ENCODE measurements around the gene CERT1. TPM values are rescaled to one million over a fixed set of nuclear protein-coding genes. Genes with fewer than 3 reads are reported as not detected.

The CERT1 gene
- total RNA-seq, 1 experiment from 2014 or later = 30.0 TPM

DNA sequence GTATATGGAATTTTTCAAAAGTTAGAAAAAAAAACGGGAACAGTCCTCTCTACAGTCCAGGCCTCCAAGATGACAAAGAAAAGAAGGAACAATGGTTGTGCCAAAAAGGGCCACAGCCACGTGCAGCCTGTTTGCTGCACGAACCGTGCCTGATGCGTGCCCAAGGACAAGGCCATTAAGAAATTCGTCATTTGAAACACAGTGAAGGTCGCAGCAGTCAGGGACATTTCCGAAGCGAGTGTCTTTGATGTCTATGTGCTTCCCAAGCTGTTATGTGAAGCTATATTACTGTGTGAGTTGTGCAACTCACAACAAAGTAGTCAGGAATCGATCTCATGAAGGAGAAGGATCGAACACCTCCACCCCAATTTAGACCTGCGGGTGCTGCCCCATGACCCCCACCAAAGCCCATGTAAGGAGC, 137.0 kb downstream of the CERT1 start:
- H3K4me3 ChIP-seq (ENCODE audit: low read depth, low read length, poor library complexity, severe bottlenecking) = no peak overlapping the region
- ChIA-PET CTCF (no interaction called here), POLR2A (ENCODE audit: low non-redundant PET) (no interaction called here)
- H3K4me1 ChIP-seq (ENCODE audit: insufficient read depth, low read length, poor library complexity, severe bottlenecking) = no peaks in the 10 kb centered on the region
- H3K27ac ChIP-seq (ENCODE audit: low read depth, low read length, poor library complexity, severe bottlenecking) = no peak overlapping the region
- TF ChIP-seq EZH2 (IDR thresholded peaks at IDR 0.05; ENCODE audit: borderline replicate concordance, low read depth, low read length, poor library complexity, severe bottlenecking) = no peak
- TF ChIP-seq, protein P1, sequence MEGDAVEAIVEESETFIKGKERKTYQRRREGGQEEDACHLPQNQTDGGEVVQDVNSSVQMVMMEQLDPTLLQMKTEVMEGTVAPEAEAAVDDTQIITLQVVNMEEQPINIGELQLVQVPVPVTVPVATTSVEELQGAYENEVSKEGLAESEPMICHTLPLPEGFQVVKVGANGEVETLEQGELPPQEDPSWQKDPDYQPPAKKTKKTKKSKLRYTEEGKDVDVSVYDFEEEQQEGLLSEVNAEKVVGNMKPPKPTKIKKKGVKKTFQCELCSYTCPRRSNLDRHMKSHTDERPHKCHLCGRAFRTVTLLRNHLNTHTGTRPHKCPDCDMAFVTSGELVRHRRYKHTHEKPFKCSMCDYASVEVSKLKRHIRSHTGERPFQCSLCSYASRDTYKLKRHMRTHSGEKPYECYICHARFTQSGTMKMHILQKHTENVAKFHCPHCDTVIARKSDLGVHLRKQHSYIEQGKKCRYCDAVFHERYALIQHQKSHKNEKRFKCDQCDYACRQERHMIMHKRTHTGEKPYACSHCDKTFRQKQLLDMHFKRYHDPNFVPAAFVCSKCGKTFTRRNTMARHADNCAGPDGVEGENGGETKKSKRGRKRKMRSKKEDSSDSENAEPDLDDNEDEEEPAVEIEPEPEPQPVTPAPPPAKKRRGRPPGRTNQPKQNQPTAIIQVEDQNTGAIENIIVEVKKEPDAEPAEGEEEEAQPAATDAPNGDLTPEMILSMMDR (conservative IDR thresholded peaks at IDR 0.05; ENCODE audit: low read depth, low read length) = no peak
- H3K27me3 ChIP-seq (replicated peaks; ENCODE audit: insufficient read depth, low read depth, low read length, poor library complexity) = no peaks in the 10 kb centered on the region
- H3K36me3 ChIP-seq (ENCODE audit: insufficient read depth, low read length, poor library complexity, severe bottlenecking) = no peaks in the 10 kb centered on the region
- BruUV-seq (replicated peaks) = no TSS peak
- no peak for DNase-seq (ENCODE audit: low spot score)
- intact Hi-C loops (cut with micrococcal nuclease; ENCODE audit: unreplicated experiment) = no loop called here
- no peaks in the 10 kb centered on the region for H3K9me3 ChIP-seq (ENCODE audit: low read depth, low read length, poor library complexity, severe bottlenecking)

DNA sequence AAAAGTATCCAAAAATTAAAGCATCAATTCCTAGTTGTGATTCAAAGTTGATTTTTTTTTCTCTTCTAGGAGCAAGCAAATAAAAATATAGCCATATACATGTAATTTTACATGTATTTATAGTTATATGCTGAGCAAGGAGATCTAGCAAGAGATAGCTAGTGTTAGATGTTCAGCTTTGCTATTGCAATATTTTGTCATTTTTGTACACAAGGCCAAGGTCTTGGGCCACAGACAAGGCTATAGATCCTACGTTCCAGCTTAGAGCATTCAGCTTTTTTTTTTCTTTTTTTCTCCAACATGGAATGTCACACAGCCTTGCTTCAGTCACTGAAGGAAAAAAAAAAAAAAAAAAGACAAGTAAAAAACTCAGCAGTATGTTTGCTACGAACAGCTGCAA, 137.6 kb downstream of the CERT1 start:
- H3K9me3 ChIP-seq (ENCODE audit: low read depth, low read length, poor library complexity, severe bottlenecking) = no peaks in the 10 kb centered on the region
- POLR2A ChIA-PET (ENCODE audit: low non-redundant PET) = no interaction called here
- TF ChIP-seq, protein P1 (conservative IDR thresholded peaks at IDR 0.05; ENCODE audit: low read depth, low read length) = no peak
- TF ChIP-seq EZH2 (IDR thresholded peaks at IDR 0.05; ENCODE audit: borderline replicate concordance, low read depth, low read length, poor library complexity, severe bottlenecking) = no peak
- BruUV-seq (replicated peaks) = no TSS peak
- no peaks in the 10 kb centered on the region for H3K36me3 ChIP-seq (ENCODE audit: insufficient read depth, low read length, poor library complexity, severe bottlenecking)
- H3K4me1 ChIP-seq (ENCODE audit: insufficient read depth, low read length, poor library complexity, severe bottlenecking) = no peaks in the 10 kb centered on the region
- no peaks in the 10 kb centered on the region for H3K27me3 ChIP-seq (replicated peaks; ENCODE audit: insufficient read depth, low read depth, low read length, poor library complexity)
- CTCF ChIA-PET = no interaction called here
- DNase-seq (ENCODE audit: low spot score) = no peak
- intact Hi-C loops (cut with micrococcal nuclease; ENCODE audit: unreplicated experiment) = no loop called here
- no peak overlapping the region for H3K4me3 ChIP-seq (ENCODE audit: low read depth, low read length, poor library complexity, severe bottlenecking)
- H3K27ac ChIP-seq (ENCODE audit: low read depth, low read length, poor library complexity, severe bottlenecking) = no peak overlapping the region

DNA sequence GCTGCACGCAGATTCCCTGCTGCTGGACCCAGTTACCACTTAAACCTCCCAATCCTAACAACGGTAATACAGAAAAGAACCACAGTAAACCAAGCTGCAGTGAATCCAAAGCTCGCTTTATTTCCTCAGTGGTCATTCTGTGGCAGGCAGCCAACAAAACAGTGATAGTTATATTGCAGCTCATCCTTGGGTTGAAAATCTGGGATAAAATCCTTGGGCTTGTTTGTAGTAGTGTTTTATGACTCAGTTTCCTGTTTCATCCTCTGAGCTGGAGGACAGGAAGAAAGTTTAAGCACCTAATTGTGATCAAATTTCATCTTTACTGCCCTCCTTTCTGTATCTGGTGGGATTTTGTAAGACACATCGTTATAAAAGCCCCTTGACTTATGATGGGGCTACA, 143.0 kb downstream of the CERT1 start:
- DNase-seq (ENCODE audit: low spot score) = no peak
- CTCF ChIA-PET = interaction anchor here (0.7 kb wide), 1 partner anchor 12 kb away, joined by 3 read pairs; no protein-coding TSS in a partner anchor

More for the DNA sequence above, 143.0 kb downstream of the CERT1 start:
- no peak overlapping the region for H3K27ac ChIP-seq (ENCODE audit: low read depth, low read length, poor library complexity, severe bottlenecking)
- H3K9me3 ChIP-seq (ENCODE audit: low read depth, low read length, poor library complexity, severe bottlenecking) = no peaks in the 10 kb centered on the region
- TF ChIP-seq EZH2 (IDR thresholded peaks at IDR 0.05; ENCODE audit: borderline replicate concordance, low read depth, low read length, poor library complexity, severe bottlenecking) = no peak
- TF ChIP-seq, protein P1 (conservative IDR thresholded peaks at IDR 0.05; ENCODE audit: low read depth, low read length) = no peak
- no peaks in the 10 kb centered on the region for H3K36me3 ChIP-seq (ENCODE audit: insufficient read depth, low read length, poor library complexity, severe bottlenecking)
- no peaks in the 10 kb centered on the region for H3K27me3 ChIP-seq (replicated peaks; ENCODE audit: insufficient read depth, low read depth, low read length, poor library complexity)
- no peak overlapping the region for H3K4me3 ChIP-seq (ENCODE audit: low read depth, low read length, poor library complexity, severe bottlenecking)
- no TSS peak for BruUV-seq (replicated peaks)
- intact Hi-C loops (cut with micrococcal nuclease; ENCODE audit: unreplicated experiment) = loop anchor here (10.0 kb wide), 1 partner anchor 316 kb away; no protein-coding TSS in a partner anchor
- H3K4me1 ChIP-seq (ENCODE audit: insufficient read depth, low read length, poor library complexity, severe bottlenecking) = no peaks in the 10 kb centered on the region
- POLR2A ChIA-PET (ENCODE audit: low non-redundant PET) = no interaction called here
